Brain microvascular endothelial cell (primary cell): ENCODE measurements around the gene VAMP1.
A peak's percentile ranks its signal among the peaks of the same experiment; 100 is the strongest.

Source experiments
- DNase-seq: peaks from one replicate; pipeline ENCODE4 v3.0.0-alpha.2; 2020
- H3K27ac ChIP-seq: fragments of 250-450 bp; sonication (Bioruptor Pico); 2 replicates; pipeline ENCODE4 v1.5.1; 2020; ENCODE audit warnings: mild to moderate bottlenecking, moderate library complexity
- H3K27me3 ChIP-seq: fragments of 250-450 bp; sonication (Bioruptor Pico); replicated peaks from 2 replicates; pipeline ENCODE4 v1.5.1; 2020; ENCODE audit warnings: mild to moderate bottlenecking
- H3K36me3 ChIP-seq: fragments of 250-450 bp; sonication (Bioruptor Pico); replicated peaks from 2 replicates; pipeline ENCODE4 v1.5.1; 2020; ENCODE audit warnings: mild to moderate bottlenecking
- H3K4me3 ChIP-seq: 2 replicates; pipeline ENCODE4 v1.5.1; 2011; ENCODE audit warnings: low read depth, mild to moderate bottlenecking, control low read depth, low read length, moderate library complexity
- in situ Hi-C: cut with HindIII; loops from 2 replicates; pipeline ENCODE4 v1.10.0; 2017; ENCODE audit warnings: low sequenced_read_pairs, low pct_ligation_motif_present
- TF ChIP-seq, protein P1 (sequence below): IDR thresholded peaks from 2 replicates; pipeline ENCODE4 v1.5.1; 2011; ENCODE audit warnings: low read depth, mild to moderate bottlenecking, moderate library complexity, low read length, control low read depth, inconsistent platforms; ENCODE audit errors: missing control alignments

The VAMP1 gene

DNA sequence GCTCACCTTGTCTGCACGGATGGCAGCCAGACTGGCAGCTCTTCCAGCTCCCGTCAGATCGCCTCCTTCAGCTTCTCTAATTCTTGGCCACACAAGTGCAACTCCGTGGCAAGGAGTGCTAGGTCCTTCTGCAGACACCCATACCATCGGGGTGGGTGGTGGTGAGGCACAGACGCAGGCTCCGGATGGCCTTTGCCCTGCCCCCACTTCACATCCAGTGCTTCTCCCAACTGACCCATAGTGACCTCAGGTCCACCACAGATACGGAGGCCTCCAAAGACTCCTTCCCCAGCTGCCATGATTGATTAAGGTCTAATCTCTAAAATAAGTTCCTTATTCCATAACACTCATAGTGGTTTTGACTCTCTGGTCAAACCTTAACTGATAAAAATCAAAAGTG is 45.6 kb downstream of the VAMP1 start:
- in situ Hi-C loops = no loop called here
- no peak for DNase-seq
- Histone ChIP-seq H3K27ac (no peak overlapping the region), H3K36me3 (no peaks in the 10 kb centered on the region), H3K4me3 (no peak overlapping the region), H3K27me3 (no peaks in the 10 kb centered on the region)
- TF ChIP-seq, protein P1, sequence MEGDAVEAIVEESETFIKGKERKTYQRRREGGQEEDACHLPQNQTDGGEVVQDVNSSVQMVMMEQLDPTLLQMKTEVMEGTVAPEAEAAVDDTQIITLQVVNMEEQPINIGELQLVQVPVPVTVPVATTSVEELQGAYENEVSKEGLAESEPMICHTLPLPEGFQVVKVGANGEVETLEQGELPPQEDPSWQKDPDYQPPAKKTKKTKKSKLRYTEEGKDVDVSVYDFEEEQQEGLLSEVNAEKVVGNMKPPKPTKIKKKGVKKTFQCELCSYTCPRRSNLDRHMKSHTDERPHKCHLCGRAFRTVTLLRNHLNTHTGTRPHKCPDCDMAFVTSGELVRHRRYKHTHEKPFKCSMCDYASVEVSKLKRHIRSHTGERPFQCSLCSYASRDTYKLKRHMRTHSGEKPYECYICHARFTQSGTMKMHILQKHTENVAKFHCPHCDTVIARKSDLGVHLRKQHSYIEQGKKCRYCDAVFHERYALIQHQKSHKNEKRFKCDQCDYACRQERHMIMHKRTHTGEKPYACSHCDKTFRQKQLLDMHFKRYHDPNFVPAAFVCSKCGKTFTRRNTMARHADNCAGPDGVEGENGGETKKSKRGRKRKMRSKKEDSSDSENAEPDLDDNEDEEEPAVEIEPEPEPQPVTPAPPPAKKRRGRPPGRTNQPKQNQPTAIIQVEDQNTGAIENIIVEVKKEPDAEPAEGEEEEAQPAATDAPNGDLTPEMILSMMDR = no peak

GRCh38 chr12:6424008-6424347 is 46.5 kb downstream of the VAMP1 start:
- in situ Hi-C loops = no loop called here
- H3K27ac ChIP-seq = no peak overlapping the region

DNA sequence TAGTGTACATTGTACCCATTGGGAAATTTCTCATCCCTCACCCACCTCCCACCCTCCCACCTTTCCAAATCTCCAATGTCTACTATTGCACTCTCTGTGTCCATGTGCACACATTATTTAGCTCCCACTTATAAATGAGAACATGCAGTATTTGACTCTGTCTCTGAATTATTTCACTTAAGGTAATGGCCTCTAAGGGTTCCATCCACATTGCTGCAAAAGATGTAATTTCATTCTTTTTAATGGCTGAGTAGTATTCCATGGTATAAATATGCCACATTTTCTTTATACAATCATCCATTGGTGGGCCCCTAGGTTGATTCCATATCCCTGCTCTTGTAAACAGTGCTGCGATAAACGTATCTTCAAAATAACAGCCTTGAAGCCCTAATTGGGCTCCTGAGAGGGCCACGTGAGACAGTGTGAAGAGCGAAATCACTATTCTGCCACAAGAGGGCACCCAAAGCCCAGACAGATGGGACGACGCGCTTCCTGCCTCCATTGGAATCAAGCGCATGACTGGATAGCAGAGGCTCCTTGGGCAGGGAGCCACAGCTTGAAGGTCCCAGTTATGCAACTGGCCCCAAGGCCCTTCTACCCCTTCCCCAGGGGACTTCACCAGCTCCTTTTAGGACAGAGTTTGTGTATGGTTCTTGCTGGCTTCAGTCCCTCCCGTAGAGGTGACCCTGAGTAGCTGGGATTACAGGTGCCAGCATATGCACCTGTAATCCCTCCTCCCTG is 47.0 kb downstream of the VAMP1 start:
- H3K4me3 ChIP-seq = no peak overlapping the region
- TF ChIP-seq, protein P1 = peak; percentile 89
- no peaks in the 10 kb centered on the region for H3K27me3 ChIP-seq
- DNase-seq = peak; percentile 79
- no peak overlapping the region for H3K27ac ChIP-seq
- no peaks in the 10 kb centered on the region for H3K36me3 ChIP-seq
- in situ Hi-C loops = no loop called here

More at GRCh38 chr12:6424008-6424347, 46.5 kb downstream of the VAMP1 start:
- DNase-seq = no peak
- Histone ChIP-seq H3K4me3 (no peak overlapping the region), H3K36me3 (no peaks in the 10 kb centered on the region), H3K27me3 (no peaks in the 10 kb centered on the region)
- TF ChIP-seq, protein P1 = no peak

DNA sequence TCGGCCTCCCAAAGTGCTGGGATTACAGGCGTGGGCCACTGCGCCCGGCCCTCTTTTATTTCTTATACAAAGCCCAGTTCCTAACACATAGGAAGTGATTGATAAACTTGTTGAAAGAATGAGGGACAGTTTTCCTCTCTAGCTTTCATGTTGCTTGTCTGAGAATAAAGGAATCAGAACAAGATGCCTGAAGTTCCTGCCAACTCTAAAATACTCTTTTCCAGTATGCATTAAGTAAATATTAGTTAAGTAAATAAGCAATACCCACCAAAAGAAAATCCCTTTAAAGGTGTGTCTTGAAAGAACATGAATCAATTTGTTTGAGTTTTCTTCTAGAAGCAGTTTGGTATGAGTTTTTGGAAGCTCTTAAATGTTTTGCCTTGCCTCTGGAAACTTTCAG is 50.1 kb downstream of the VAMP1 start:
- TF ChIP-seq, protein P1 = no peak
- no peaks in the 10 kb centered on the region for H3K27me3 ChIP-seq
- H3K36me3 ChIP-seq = no peaks in the 10 kb centered on the region
- no peak overlapping the region for H3K4me3 ChIP-seq
- in situ Hi-C loops = no loop called here
- no peak for DNase-seq
- no peak overlapping the region for H3K27ac ChIP-seq

- Histone ChIP-seq H3K4me3 (no peak overlapping the region), H3K27ac (no peak overlapping the region), H3K36me3 (no peaks in the 10 kb centered on the region), H3K27me3 (no peaks in the 10 kb centered on the region)
- DNase-seq = no peak
- in situ Hi-C loops = no loop called here
- TF ChIP-seq, protein P1 = no peak
Observed at GRCh38 chr12:6418796-6419195, 51.7 kb downstream of the VAMP1 start.

DNA sequence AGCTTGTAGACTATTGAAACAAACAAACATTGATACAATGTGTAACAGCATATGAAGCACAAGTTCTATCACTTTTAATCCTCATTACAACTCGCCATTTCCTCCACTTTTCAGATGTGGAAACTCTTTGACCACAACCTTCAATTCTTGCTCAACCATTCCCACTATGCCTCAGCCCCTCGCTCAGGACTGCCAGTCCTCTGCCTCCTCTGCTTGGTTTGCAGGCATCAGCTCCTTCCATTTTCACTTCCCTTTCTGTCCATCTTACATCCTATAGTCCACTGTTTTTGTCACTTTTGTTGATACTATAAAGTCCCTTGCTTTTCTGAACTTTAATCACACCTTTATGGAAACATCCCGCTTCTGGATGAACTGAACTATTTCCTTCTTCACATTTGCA is 53.9 kb downstream of the VAMP1 start:
- DNase-seq = no peak
- no peaks in the 10 kb centered on the region for H3K36me3 ChIP-seq
- in situ Hi-C loops = no loop called here
- TF ChIP-seq, protein P1 = no peak
- H3K27me3 ChIP-seq = no peaks in the 10 kb centered on the region
- H3K4me3 ChIP-seq = no peak overlapping the region
- H3K27ac ChIP-seq = no peak overlapping the region
